IPS-18a (cell line): ENCODE data around the gene PLP1.
"Not testable (repeated sequence)": the region's sequence is repeated elsewhere in the genome, so short reads cannot be mapped to it uniquely, and the experiment has no call there.

Experiments used
- H3K27ac ChIP-seq: one replicate; pipeline ENCODE4 v1.5.1; 2013; ENCODE audit warnings: low read length
- H3K27me3 ChIP-seq: one replicate; pipeline ENCODE4 v1.6.1; 2013; ENCODE audit warnings: mild to moderate bottlenecking, low read length; ENCODE audit not compliant: control insufficient read depth, insufficient read depth
- H3K36me3 ChIP-seq: one replicate; pipeline ENCODE4 v1.6.1; 2013; ENCODE audit warnings: low read depth, low read length; ENCODE audit not compliant: control insufficient read depth
- H3K4me1 ChIP-seq: one replicate; pipeline ENCODE4 v1.6.1; 2013; ENCODE audit warnings: low read depth, low read length; ENCODE audit not compliant: control insufficient read depth
- H3K4me3 ChIP-seq: one replicate; pipeline ENCODE4 v1.5.1; 2013; ENCODE audit warnings: low read length
- H3K9ac ChIP-seq: one replicate; pipeline ENCODE4 v1.6.1; 2013; ENCODE audit warnings: mild to moderate bottlenecking, low read length, moderate library complexity
- H3K9me3 ChIP-seq: one replicate; pipeline ENCODE4 v1.6.1; 2013; ENCODE audit warnings: low read depth, low read length; ENCODE audit not compliant: control insufficient read depth

The PLP1 gene

GRCh38 chrX:103805860-103806259 lies 29.2 kb downstream of the PLP1 start:
- Histone ChIP-seq H3K4me3 (no peak overlapping the region), H3K27me3 (no peaks in the 10 kb centered on the region), H3K36me3 (no peaks in the 10 kb centered on the region), H3K4me1 (no peaks in the 10 kb centered on the region), H3K27ac (no peak overlapping the region), H3K9me3 (no peaks in the 10 kb centered on the region), H3K9ac (no peak overlapping the region)

GRCh38 chrX:103806862-103807474 lies 30.3 kb downstream of the PLP1 start:
- no peak overlapping the region for H3K9ac ChIP-seq
- no peaks in the 10 kb centered on the region for H3K4me1 ChIP-seq
- H3K36me3 ChIP-seq = no peaks in the 10 kb centered on the region
- H3K9me3 ChIP-seq = no peaks in the 10 kb centered on the region
- no peaks in the 10 kb centered on the region for H3K27me3 ChIP-seq
- H3K27ac ChIP-seq = no peak overlapping the region
- no peak overlapping the region for H3K4me3 ChIP-seq

- Histone ChIP-seq H3K36me3 (no peaks in the 10 kb centered on the region), H3K9me3 (no peaks in the 10 kb centered on the region), H3K4me1 (no peaks in the 10 kb centered on the region), H3K27ac (no peak overlapping the region), H3K9ac (no peak overlapping the region), H3K27me3 (no peaks in the 10 kb centered on the region), H3K4me3 (no peak overlapping the region)
These were observed 35.2 kb downstream of the PLP1 start for GRCh38 chrX:103811858-103812257.

GRCh38 chrX:103817101-103817500 lies 40.5 kb downstream of the PLP1 start:
- H3K36me3 ChIP-seq, H3K9me3 ChIP-seq, H3K4me1 ChIP-seq, H3K9ac ChIP-seq, H3K27ac ChIP-seq, H3K27me3 ChIP-seq, H3K4me3 ChIP-seq: not testable (repeated sequence)

- no peaks in the 10 kb centered on the region for H3K9me3 ChIP-seq
- no peaks in the 10 kb centered on the region for H3K4me1 ChIP-seq
- H3K9ac ChIP-seq = no peak overlapping the region
- H3K4me3 ChIP-seq = no peak overlapping the region
- no peak overlapping the region for H3K27ac ChIP-seq
- no peaks in the 10 kb centered on the region for H3K36me3 ChIP-seq
- no peaks in the 10 kb centered on the region for H3K27me3 ChIP-seq
These were observed 40.9 kb downstream of the PLP1 start for GRCh38 chrX:103817502-103817901.

- Histone ChIP-seq H3K27ac (no peak overlapping the region), H3K9ac (no peak overlapping the region), H3K9me3 (no peaks in the 10 kb centered on the region), H3K4me3 (no peak overlapping the region), H3K27me3 (no peaks in the 10 kb centered on the region), H3K4me1 (no peaks in the 10 kb centered on the region), H3K36me3 (no peaks in the 10 kb centered on the region)
These were observed 42.4 kb downstream of the PLP1 start for GRCh38 chrX:103818842-103819619.

- H3K4me3 ChIP-seq, H3K36me3 ChIP-seq, H3K4me1 ChIP-seq, H3K27ac ChIP-seq, H3K27me3 ChIP-seq, H3K9ac ChIP-seq, H3K9me3 ChIP-seq: not testable (repeated sequence)
These were observed 44.2 kb downstream of the PLP1 start for GRCh38 chrX:103820802-103821201.

GRCh38 chrX:103823591-103823990 lies 47.0 kb downstream of the PLP1 start:
- Histone ChIP-seq H3K36me3 (no peaks in the 10 kb centered on the region), H3K27ac (no peak overlapping the region), H3K27me3 (no peaks in the 10 kb centered on the region), H3K4me3 (no peak overlapping the region), H3K9me3 (no peaks in the 10 kb centered on the region), H3K9ac (no peak overlapping the region), H3K4me1 (no peaks in the 10 kb centered on the region)

- Histone ChIP-seq H3K4me3 (no peak overlapping the region), H3K9me3 (no peaks in the 10 kb centered on the region), H3K9ac (no peak overlapping the region), H3K4me1 (no peaks in the 10 kb centered on the region), H3K27me3 (peaks cover 13% of the 10 kb centered on the region), H3K27ac (no peak overlapping the region), H3K36me3 (no peaks in the 10 kb centered on the region)
These were observed 49.2 kb downstream of the PLP1 start for GRCh38 chrX:103825881-103826280.

- Histone ChIP-seq H3K9me3 (no peaks in the 10 kb centered on the region), H3K4me3 (no peak overlapping the region), H3K36me3 (no peaks in the 10 kb centered on the region), H3K27me3 (peaks cover 31% of the 10 kb centered on the region), H3K27ac (no peak overlapping the region), H3K4me1 (peaks cover 5% of the 10 kb centered on the region), H3K9ac (no peak overlapping the region)
These were observed 51.9 kb downstream of the PLP1 start for GRCh38 chrX:103828529-103828928.

- Histone ChIP-seq H3K27me3 (peaks cover 31% of the 10 kb centered on the region), H3K4me1 (peaks cover 5% of the 10 kb centered on the region), H3K36me3 (no peaks in the 10 kb centered on the region), H3K9ac (no peak overlapping the region), H3K4me3 (peak overlapping the region; percentile 79), H3K27ac (no peak overlapping the region), H3K9me3 (no peaks in the 10 kb centered on the region)
These were observed 54.2 kb downstream of the PLP1 start for GRCh38 chrX:103830848-103831247.

- peaks cover 5% of the 10 kb centered on the region for H3K4me1 ChIP-seq
- H3K36me3 ChIP-seq = no peaks in the 10 kb centered on the region
- H3K9ac ChIP-seq = no peak overlapping the region
- H3K9me3 ChIP-seq = no peaks in the 10 kb centered on the region
- no peak overlapping the region for H3K27ac ChIP-seq
- peaks cover 31% of the 10 kb centered on the region for H3K27me3 ChIP-seq
- H3K4me3 ChIP-seq = peak overlapping the region; percentile 79
These were observed 54.7 kb downstream of the PLP1 start for GRCh38 chrX:103831342-103831802.
